Stimulated activated CD4-positive, alpha-beta T cell treated with anti-CD3 and anti-CD28 coated beads, Interleukin-4, amount 100 ng/mL, for 48 hours (primary cell): Measurements from ENCODE around the gene SLC5A12.

Source experiments
- DNase-seq, 2 donors: peaks; one replicate each; pipeline ENCODE4 v3.0.0-alpha.2; 2020; ENCODE audit warnings: low read depth in 2 of 2

Gene SLC5A12

GRCh38 chr11:26719998-26720397, 1.9 kb downstream of the SLC5A12 start:
- no peak for DNase-seq

DNA sequence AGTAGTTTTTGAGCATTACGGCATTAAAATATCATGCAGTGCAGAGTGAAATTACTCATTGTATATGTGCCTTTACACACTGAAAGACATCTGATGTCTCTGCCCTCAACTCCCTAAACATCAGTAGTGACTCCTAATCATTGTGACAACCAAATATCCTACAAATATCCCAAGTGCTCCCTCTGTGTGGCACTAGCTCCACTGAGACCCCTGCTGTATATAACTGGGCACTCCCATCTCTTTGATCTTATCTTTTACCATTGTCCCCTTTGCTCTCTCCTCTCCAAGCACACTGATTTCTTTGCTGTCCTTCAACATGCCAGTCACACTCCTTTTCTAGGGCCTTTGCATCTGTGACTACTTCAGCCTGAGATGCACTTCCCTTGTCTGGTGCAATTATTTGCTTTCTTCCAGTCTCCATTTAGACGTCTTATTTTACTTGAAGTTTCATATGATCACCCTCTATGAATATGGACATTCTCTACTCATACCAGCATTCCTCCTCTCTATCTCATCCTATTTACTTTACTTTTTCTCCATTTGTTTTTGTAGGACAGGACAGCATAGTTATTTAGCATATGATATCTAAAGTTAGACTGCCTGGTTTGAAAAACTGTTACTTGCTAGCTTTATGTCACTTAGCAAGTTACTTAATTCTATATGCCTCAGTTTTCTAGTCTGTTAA, 2.4 kb downstream of the SLC5A12 start:
- no peak for DNase-seq

DNA sequence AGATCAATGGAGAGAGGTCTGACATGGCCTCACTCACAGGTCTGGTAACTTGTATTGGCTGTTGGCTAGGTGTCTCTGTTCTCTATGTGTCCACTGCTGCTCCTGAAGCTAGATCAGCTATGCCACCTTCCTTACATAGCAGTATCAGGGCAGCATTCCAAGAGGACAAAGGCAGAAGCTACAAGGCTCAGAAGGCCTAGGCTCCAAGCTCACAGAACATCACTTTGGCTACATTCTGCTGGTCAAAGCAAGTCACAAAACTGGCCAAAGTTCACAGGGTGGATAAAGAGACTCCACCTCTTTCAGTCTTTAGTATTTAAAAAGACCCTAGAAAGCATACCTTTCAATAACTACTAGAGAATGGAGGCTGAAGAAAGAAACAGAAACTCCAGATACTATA, 4.1 kb downstream of the SLC5A12 start:
- no peak for DNase-seq

DNA sequence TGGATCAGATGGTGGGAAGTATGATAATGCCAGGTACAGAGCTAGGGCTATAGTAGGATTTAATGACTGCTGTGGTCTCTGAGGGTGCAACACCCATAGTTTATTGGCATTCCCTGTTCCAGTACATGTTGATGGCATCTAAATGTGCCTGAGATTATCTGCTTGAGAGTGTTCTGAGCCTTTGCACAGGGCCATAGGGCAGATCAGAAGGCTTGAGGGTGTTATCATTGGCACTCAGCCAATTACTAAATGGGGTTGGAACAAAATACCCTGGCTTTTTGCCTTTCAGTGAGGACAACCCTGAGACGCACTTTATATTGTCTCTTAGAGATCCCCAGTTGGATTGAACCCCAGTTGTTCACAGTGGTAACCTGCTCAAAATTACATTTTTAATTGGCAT, 6.7 kb downstream of the SLC5A12 start:
- DNase-seq, result no peak

GRCh38 chr11:26712497-26712896, 9.4 kb downstream of the SLC5A12 start:
- no peak for DNase-seq

DNA sequence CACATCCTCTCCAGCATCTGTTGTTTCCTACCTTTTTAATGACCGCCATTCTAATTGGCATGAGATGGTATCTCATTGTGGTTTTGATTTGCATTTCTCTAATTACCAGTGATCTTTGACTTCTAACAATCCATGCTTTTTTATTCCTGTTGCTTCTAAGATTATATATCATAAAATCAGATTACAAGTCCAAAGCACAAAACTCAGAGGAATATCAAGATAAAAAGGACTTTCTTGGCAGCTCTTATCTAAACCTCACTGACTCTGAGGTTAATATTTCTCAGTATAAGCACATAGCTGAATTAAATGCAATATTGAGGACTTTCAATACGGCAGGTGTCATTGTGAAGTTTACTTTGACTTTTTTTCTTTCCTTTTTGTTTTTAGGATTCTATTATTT, 11.4 kb downstream of the SLC5A12 start:
- no peak for DNase-seq

- no peak for DNase-seq
Observed at GRCh38 chr11:26708736-26709456, 13.0 kb downstream of the SLC5A12 start.

GRCh38 chr11:26706181-26706580, 15.7 kb downstream of the SLC5A12 start:
- no peak for DNase-seq

- no peak for DNase-seq
Observed at GRCh38 chr11:26704249-26704648, 17.6 kb downstream of the SLC5A12 start.

DNA sequence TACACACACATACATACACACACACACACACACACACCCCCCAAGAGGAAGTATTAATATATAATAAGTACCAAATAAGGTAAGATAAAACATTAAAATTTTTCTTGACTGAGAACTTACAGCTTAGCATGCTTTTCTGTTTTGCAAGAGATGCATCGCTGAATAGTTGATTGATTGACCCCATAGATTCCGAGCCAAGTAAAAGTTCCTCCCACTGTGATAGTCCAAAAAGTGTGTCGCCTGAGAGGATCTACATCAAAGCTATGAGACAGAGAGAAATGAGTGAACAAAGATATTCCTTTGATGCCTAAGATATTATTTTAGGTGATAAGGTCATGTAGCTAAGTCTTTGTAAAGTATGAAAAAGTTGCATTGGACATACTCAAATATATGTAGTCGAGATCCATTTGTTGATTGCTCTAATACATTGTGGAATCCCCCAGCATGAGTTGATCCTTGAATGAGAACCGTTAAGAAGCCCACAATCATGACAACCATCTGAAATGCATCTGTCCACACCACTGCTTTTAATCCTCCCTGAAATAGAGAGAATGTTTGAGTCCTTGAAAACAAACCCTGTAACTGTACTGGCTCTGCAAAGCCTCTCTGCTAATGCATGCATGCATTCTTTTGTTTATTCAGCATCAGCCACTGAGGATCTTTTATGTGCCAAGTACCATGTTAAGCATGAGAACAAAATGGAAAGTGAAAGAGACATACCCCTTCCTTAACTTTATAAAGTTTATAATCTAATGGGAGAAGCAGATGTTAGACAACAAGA, 18.3 kb downstream of the SLC5A12 start:
- DNase-seq, result no peak

GRCh38 chr11:26702406-26702805, 19.5 kb downstream of the SLC5A12 start:
- DNase-seq, result no peak

DNA sequence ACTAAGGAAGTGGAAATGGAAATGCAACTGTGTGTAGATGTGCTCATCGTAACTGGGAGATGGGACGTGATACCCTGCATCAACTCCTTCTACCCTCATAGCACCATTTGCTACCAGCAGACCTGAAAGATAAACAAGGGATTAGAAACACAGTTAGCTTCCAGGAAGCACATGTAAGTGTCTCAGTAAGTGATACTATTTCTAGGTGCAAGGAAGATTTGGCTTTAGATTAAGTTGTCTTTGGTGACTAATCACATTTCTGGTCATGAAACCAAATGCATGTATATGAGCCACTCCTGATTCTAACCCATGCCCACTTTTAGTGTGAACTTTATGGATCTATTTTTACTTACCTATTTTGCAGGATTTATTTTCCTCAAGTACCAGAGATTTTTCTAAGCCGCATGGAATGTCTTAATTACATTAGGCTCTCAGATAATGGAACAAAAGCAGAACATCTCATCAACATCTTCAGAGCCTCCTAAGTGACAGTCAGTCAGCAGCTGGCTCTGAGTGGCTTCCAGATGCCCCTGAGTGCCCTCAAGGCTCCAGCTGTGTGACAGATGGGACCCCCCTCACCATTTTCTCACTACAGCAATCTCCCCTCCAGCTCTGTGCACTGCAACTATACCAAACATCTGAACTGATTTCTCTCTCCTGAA, 21.2 kb downstream of the SLC5A12 start:
- DNase-seq, result no peak

GRCh38 chr11:26698224-26698623, 23.6 kb downstream of the SLC5A12 start:
- DNase-seq, result no peak

DNA sequence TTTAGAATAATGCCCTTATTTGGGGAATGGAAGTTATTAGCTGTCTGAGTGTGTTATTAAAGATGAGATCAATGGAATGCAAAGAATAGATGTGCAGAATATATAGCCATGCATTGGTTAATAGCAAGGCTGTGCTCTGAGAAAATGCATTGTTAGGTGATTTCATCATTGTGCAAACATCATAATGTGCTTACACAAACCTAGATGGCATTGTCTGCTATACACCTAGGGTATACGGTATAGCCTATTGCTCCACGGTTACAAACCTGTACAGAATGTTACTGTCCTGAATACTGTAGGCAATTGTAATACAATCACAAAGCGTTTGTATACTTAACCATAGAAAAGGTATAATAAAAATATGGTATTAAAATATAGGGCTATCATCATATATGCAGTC, 25.5 kb downstream of the SLC5A12 start:
- DNase-seq, result no peak

- DNase-seq, result no peak
Observed at GRCh38 chr11:26688701-26689100, 33.2 kb downstream of the SLC5A12 start.

GRCh38 chr11:26687351-26687750, 34.5 kb downstream of the SLC5A12 start:
- DNase-seq, result no peak

DNA sequence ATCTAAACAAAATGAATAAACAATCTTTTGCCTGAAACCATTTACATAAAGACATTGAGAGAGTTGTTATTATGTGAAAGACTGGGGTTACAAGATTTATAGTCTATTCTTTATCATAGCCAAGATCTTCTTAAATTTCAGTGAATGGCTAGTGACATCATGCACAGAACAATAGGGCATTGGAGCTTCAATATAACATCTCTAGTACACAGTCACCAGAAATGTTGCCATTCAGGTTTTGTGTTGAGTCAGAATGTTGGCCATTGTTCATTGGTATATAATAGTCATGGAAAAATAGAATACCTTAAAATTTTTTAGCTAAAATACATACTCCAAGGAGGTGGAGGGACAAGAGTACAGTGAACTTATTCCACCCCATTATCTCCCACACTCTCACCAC, 44.3 kb downstream of the SLC5A12 start:
- DNase-seq, result no peak

- DNase-seq, result no peak
Observed at GRCh38 chr11:26676641-26677040, 45.2 kb downstream of the SLC5A12 start.

GRCh38 chr11:26675233-26675928, 46.5 kb downstream of the SLC5A12 start:
- no peak for DNase-seq

DNA sequence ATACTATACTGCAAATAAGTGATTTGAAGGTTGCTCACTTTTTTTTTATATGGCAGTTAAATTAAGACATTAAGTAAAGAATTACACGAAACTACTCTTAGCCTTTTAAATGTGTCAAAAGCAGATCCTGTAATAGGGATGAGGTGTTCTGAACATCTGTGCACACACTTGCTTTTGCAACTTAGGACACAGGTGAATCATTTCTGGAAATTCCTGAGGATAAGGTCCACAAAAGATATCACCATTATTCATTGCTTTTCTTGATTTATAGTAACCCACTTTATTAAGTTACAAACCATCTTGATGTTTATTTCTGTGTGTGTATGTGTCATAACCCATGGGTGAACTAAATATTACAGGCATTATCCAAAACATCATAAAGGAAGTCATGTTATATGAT, 55.9 kb downstream of the SLC5A12 start:
- DNase-seq, result no peak

DNA sequence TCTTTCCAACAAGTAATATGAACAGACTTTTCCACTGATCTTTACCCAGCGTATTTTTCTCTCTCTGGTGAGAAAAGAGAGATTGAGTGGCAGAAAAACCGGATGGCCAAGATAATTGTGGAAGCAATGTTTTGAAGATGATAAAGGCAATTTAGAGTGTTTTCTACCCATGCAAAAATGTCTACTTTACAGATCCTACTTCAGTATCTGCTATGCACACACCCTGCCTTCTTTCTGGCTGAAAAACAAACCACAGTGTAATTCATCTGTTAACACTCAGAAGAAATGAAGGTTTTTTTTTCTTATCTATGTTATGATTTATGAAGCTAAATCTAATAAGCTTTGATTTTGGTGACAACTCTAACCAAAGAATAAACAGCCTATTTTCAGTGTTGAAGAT, 56.8 kb downstream of the SLC5A12 start:
- DNase-seq, result no peak

DNA sequence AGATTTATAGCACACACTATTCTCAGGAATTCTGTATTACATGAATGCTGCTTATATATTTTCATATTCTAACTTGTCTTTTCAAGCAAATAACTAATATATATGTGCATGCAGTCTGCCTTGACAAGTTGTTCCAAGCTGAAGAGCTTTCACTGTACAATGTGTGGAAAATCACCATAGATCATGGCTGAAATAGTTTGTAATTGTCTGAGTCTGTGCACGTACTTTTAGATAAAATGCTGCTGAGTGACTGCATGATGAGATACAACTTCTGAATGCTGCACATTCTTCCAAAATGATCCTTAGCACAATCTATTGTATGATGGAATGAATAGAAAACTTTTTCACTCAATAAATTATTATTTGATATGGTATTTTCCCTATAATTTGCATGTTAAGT, 58.9 kb downstream of the SLC5A12 start:
- DNase-seq, result no peak
